MM.1S (cell line): ENCODE measurements around the gene KL.

Experiments used
- DNase-seq: peaks from one replicate; pipeline ENCODE4 v3.0.0-alpha.2; 2015
- H2AFZ ChIP-seq: fragments of 300-600 bp; sonication (generic); 2 replicates; pipeline ENCODE4 v1.6.0; 2016; ENCODE audit warnings: antibody characterized with exemption, low read length
- H3F3A ChIP-seq: fragments of 300-600 bp; sonication (generic); 2 replicates; pipeline ENCODE4 v1.6.1; 2016; ENCODE audit warnings: mild to moderate bottlenecking, antibody characterized with exemption, low read length, moderate library complexity, mixed read lengths; ENCODE audit not compliant: insufficient read depth
- H3K27ac ChIP-seq: fragments of 300-600 bp; sonication (generic); 2 replicates; pipeline ENCODE4 v1.5.1; 2016; ENCODE audit warnings: mild to moderate bottlenecking, low read length
- H3K27me3 ChIP-seq: fragments of 300-600 bp; sonication (generic); replicated peaks from 2 replicates; pipeline ENCODE4 v1.6.0; 2016; ENCODE audit warnings: low read length; ENCODE audit not compliant: insufficient read depth
- H3K36me3 ChIP-seq: fragments of 300-600 bp; sonication (generic); replicated peaks from 2 replicates; pipeline ENCODE4 v1.6.1; 2016; ENCODE audit warnings: mild to moderate bottlenecking, low read length, mixed read lengths; ENCODE audit not compliant: insufficient read depth
- H3K4me1 ChIP-seq: fragments of 300-600 bp; sonication (generic); 2 replicates; pipeline ENCODE4 v1.6.1; 2016; ENCODE audit warnings: low read length, mixed read lengths
- H3K4me2 ChIP-seq: fragments of 300-600 bp; sonication (generic); 2 replicates; pipeline ENCODE4 v1.6.0; 2016; ENCODE audit warnings: low read depth, low read length
- H3K4me3 ChIP-seq: fragments of 300-600 bp; sonication (generic); 2 replicates; pipeline ENCODE4 v1.5.1; 2016; ENCODE audit warnings: low read length, mixed read lengths
- H3K79me2 ChIP-seq: fragments of 300-600 bp; sonication (generic); 2 replicates; pipeline ENCODE4 v1.6.1; 2016; ENCODE audit warnings: mixed run types, low read length, mixed read lengths
- H3K9ac ChIP-seq: fragments of 300-600 bp; sonication (generic); 2 replicates; pipeline ENCODE4 v1.6.1; 2016; ENCODE audit warnings: low read length, mixed read lengths
- H3K9me2 ChIP-seq: fragments of 300-600 bp; sonication (generic); replicated peaks from 2 replicates; pipeline ENCODE4 v1.6.1; 2016; ENCODE audit warnings: mild to moderate bottlenecking, low read length, mixed read lengths; ENCODE audit not compliant: insufficient read depth
- H3K9me3 ChIP-seq: fragments of 300-600 bp; sonication (generic); replicated peaks from 2 replicates; pipeline ENCODE4 v1.6.1; 2016; ENCODE audit warnings: mild to moderate bottlenecking, low read length, mixed read lengths; ENCODE audit not compliant: insufficient read depth
- H4K20me1 ChIP-seq: fragments of 300-600 bp; sonication (generic); 2 replicates; pipeline ENCODE4 v1.6.1; 2016; ENCODE audit warnings: mild to moderate bottlenecking, low read length, moderate library complexity, mixed read lengths; ENCODE audit not compliant: insufficient read depth
- EZH2 ChIP-seq: fragments of 300-600 bp; sonication (generic); optimal IDR thresholded peaks from 2 replicates; pipeline ENCODE3; 2017; ENCODE audit warnings: low read depth, mild to moderate bottlenecking, antibody characterized with exemption, low read length, mixed read lengths
- EZH2phosphoT487 ChIP-seq: fragments of 300-600 bp; sonication (generic); IDR thresholded peaks from 2 replicates; pipeline ENCODE4 v1.6.1; 2018; ENCODE audit warnings: antibody characterized with exemption, low read length
- TF ChIP-seq, protein P1 (sequence below): fragments of 300-600 bp; sonication (generic); IDR thresholded peaks from 2 replicates; pipeline ENCODE4 v1.5.1; 2016; ENCODE audit warnings: antibody characterized with exemption, low read length, mixed read lengths

Gene KL

DNA sequence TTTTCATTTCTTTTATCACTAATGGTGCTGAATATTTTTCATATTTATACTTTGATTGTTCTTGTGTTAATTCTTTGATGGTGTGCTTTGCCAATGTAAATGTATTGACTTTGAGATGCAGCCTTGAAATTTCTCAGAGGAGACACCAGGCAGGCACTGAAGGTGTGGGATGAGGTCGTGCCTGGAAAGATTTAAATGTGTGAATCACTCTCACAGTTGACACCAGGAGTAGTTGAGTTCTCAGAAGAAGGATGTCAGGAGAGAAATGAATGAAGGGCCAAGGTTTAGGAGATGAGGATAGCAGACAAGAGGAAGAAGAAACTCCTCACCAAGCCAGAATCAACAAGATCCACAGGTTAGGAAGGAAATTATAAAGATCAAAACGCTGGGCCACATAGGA, 10.1 kb upstream of the KL start:
- Histone ChIP-seq H3F3A (no peaks in the 10 kb centered on the region), H3K27ac (no peak overlapping the region), H3K36me3 (no peaks in the 10 kb centered on the region), H2AFZ (no peak overlapping the region), H3K9me2 (no peaks in the 10 kb centered on the region), H3K4me1 (no peaks in the 10 kb centered on the region), H3K79me2 (no peaks in the 10 kb centered on the region), H3K27me3 (no peaks in the 10 kb centered on the region), H3K4me3 (no peak overlapping the region), H3K9ac (no peak overlapping the region), H4K20me1 (no peaks in the 10 kb centered on the region), H3K9me3 (no peaks in the 10 kb centered on the region), H3K4me2 (no peak overlapping the region)
- TF ChIP-seq, protein P1, sequence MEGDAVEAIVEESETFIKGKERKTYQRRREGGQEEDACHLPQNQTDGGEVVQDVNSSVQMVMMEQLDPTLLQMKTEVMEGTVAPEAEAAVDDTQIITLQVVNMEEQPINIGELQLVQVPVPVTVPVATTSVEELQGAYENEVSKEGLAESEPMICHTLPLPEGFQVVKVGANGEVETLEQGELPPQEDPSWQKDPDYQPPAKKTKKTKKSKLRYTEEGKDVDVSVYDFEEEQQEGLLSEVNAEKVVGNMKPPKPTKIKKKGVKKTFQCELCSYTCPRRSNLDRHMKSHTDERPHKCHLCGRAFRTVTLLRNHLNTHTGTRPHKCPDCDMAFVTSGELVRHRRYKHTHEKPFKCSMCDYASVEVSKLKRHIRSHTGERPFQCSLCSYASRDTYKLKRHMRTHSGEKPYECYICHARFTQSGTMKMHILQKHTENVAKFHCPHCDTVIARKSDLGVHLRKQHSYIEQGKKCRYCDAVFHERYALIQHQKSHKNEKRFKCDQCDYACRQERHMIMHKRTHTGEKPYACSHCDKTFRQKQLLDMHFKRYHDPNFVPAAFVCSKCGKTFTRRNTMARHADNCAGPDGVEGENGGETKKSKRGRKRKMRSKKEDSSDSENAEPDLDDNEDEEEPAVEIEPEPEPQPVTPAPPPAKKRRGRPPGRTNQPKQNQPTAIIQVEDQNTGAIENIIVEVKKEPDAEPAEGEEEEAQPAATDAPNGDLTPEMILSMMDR, result no peak
- no peak for TF ChIP-seq EZH2
- TF ChIP-seq EZH2phosphoT487, result no peak
- no peak for DNase-seq

DNA sequence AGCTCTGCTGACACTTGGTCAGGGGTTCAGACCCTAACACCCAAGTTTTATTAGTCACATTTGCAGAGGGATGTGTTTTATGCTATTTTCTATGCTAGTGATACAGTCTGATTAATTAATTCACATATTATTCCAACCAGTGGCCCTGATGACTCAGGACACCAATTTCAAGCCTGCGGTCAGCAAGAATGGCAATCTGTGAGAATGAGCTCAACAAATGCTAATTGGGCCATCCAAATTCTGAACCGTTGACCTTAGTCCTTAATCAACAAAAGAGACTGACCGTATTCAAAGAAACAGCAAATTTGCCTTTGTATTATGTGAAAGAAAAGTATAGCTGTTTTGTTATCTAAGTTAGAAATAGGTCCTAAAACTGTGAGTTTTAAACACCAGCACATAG, 9.6 kb upstream of the KL start:
- H3K9me2 ChIP-seq, result no peaks in the 10 kb centered on the region
- no peak overlapping the region for H3K4me2 ChIP-seq
- TF ChIP-seq EZH2 (no peak), EZH2phosphoT487 (no peak)
- TF ChIP-seq, protein P1, result no peak
- H3F3A ChIP-seq, result no peaks in the 10 kb centered on the region
- no peak overlapping the region for H2AFZ ChIP-seq
- H3K27ac ChIP-seq, result no peak overlapping the region
- no peaks in the 10 kb centered on the region for H4K20me1 ChIP-seq
- H3K36me3 ChIP-seq, result no peaks in the 10 kb centered on the region
- no peak overlapping the region for H3K9ac ChIP-seq
- H3K27me3 ChIP-seq, result no peaks in the 10 kb centered on the region
- H3K4me1 ChIP-seq, result no peaks in the 10 kb centered on the region
- no peaks in the 10 kb centered on the region for H3K9me3 ChIP-seq
- no peak overlapping the region for H3K4me3 ChIP-seq
- H3K79me2 ChIP-seq, result no peaks in the 10 kb centered on the region
- DNase-seq, result no peak

- Histone ChIP-seq H4K20me1 (no peaks in the 10 kb centered on the region), H3F3A (no peaks in the 10 kb centered on the region), H3K79me2 (no peaks in the 10 kb centered on the region), H3K27ac (no peak overlapping the region), H3K36me3 (no peaks in the 10 kb centered on the region), H3K27me3 (no peaks in the 10 kb centered on the region), H2AFZ (no peak overlapping the region), H3K9me3 (no peaks in the 10 kb centered on the region), H3K9me2 (no peaks in the 10 kb centered on the region), H3K4me2 (no peak overlapping the region), H3K9ac (no peak overlapping the region), H3K4me1 (no peaks in the 10 kb centered on the region), H3K4me3 (no peak overlapping the region)
- no peak for DNase-seq
- no peak for TF ChIP-seq EZH2phosphoT487
- TF ChIP-seq, protein P1, result no peak
- TF ChIP-seq EZH2, result no peak
Measured at GRCh38 chr13:33007237-33007636, 9.0 kb upstream of the KL start.

- no peak for TF ChIP-seq EZH2phosphoT487
- TF ChIP-seq EZH2, result no peak
- TF ChIP-seq, protein P1, result no peak
- no peaks in the 10 kb centered on the region for H3K4me1 ChIP-seq
- H3K9me2 ChIP-seq, result no peaks in the 10 kb centered on the region
- H3F3A ChIP-seq, result no peaks in the 10 kb centered on the region
- H2AFZ ChIP-seq, result no peak overlapping the region
- DNase-seq, result no peak
- no peak overlapping the region for H3K27ac ChIP-seq
- H3K4me2 ChIP-seq, result no peak overlapping the region
- H3K27me3 ChIP-seq, result no peaks in the 10 kb centered on the region
- H4K20me1 ChIP-seq, result no peaks in the 10 kb centered on the region
- H3K9ac ChIP-seq, result no peak overlapping the region
- H3K4me3 ChIP-seq, result no peak overlapping the region
- no peaks in the 10 kb centered on the region for H3K9me3 ChIP-seq
- H3K79me2 ChIP-seq, result no peaks in the 10 kb centered on the region
- no peaks in the 10 kb centered on the region for H3K36me3 ChIP-seq
Measured at GRCh38 chr13:33007950-33008349, 8.3 kb upstream of the KL start.
